Bronchial epithelial cell (primary cell): ENCODE data around the gene TTLL9. TPM values are rescaled to one million over a fixed set of nuclear protein-coding genes. Genes with fewer than 3 reads are reported as not detected.

Experiments used
- DNase-seq: peaks from one replicate; pipeline ENCODE4 v3.0.0-alpha.2; 2010; ENCODE audit warnings: low read depth
- FAIRE-seq: peaks from 2 replicates; lab custom pipeline; 2011; peaks lifted over from hg19 to GRCh38; lab: Jason Lieb, UNC
- H3K27me3 ChIP-seq: 2 replicates; pipeline ENCODE4 v1.5.1; 2011; ENCODE audit warnings: low read length; ENCODE audit not compliant: control insufficient read depth, insufficient read depth
- H3K36me3 ChIP-seq: 2 replicates; pipeline ENCODE4 v1.5.1; 2011; ENCODE audit warnings: low read length; ENCODE audit not compliant: control insufficient read depth, insufficient read depth
- H3K4me3 ChIP-seq: 2 replicates; pipeline ENCODE4 v1.5.1; 2011; ENCODE audit warnings: mild to moderate bottlenecking, low read depth, low read length, control low read depth
- CTCF ChIP-seq: IDR thresholded peaks from 2 replicates; pipeline ENCODE4 v1.5.1; 2011; ENCODE audit warnings: mild to moderate bottlenecking, moderate library complexity, low read length, control low read depth, inconsistent platforms; ENCODE audit not compliant: insufficient read depth, severe bottlenecking
- total RNA-seq: library from RNA; depleted of rRNA; stranded (reverse); fragments of >200 nt; gene quantifications from 2 replicates; pipeline ENCODE4 v1.2.1, GENCODE V29; 2014

Gene TTLL9
- total RNA-seq, 1 donor from 2014 or later: not detected

DNA sequence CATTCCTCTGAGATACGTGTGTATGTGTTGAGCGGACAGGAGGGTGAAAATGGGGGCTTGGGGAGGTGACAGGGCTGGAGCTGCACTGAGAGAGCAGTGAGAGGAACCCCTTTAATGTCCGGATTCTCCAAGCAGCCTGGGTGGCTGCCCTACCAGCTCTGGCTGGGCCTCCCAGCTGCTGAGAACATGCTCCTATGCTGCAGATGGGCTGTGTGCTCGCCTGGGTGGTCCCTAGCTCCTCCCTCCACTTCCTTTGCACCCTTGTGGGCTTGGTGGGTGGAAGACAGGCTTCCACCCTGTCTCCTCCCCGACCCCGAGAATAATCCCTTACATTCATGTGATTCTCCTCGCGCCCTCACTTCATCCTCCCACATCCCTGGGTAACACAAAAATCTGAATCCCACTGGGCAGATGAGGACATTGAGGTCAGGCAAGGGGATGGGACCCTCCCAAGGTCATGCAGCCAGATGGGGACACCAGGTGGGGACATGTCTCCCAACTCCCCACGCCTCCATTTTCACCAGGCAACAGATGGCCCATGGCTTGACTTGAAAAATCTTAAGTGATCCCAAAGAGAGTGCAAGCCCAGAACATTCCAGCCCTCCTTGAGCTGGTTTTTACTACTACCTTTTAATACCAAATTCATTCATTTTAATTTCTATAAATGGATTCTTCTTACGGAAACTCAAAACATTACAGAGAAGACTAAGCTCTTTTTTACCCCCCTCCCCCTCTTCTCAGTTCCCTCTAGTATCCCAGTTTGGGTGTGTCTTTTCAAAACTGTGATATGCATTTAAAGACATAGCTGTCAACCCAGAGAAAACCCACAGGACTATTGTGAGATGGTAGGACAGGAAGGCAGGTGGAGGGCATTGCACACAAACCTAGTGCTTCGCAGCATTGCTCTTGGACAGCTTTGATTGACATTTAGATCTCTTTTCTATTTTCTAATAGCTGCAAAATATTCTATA is 86.4 kb downstream of the TTLL9 start:
- H3K27me3 ChIP-seq: peaks cover 2% of the 10 kb centered on the region
- FAIRE-seq: no peak
- H3K4me3 ChIP-seq: no peak overlapping the region

GRCh38 chr20:31962761-31963160 is 92.3 kb downstream of the TTLL9 start:
- FAIRE-seq (no peak), DNase-seq (no peak)
- no peaks in the 10 kb centered on the region for H3K36me3 ChIP-seq
- TF ChIP-seq CTCF: no peak
- H3K27me3 ChIP-seq: peaks cover 3% of the 10 kb centered on the region
- no peak overlapping the region for H3K4me3 ChIP-seq

More for the DNA sequence above, 86.4 kb downstream of the TTLL9 start:
- no peak for TF ChIP-seq CTCF
- no peaks in the 10 kb centered on the region for H3K36me3 ChIP-seq
- no peak for DNase-seq

- FAIRE-seq (no peak), DNase-seq (no peak)
- Histone ChIP-seq H3K36me3 (no peaks in the 10 kb centered on the region), H3K4me3 (no peak overlapping the region), H3K27me3 (peaks cover 3% of the 10 kb centered on the region)
- no peak for TF ChIP-seq CTCF
These were observed 93.5 kb downstream of the TTLL9 start for GRCh38 chr20:31963889-31964288.

- FAIRE-seq: no peak
- no peak for DNase-seq
- Histone ChIP-seq H3K27me3 (peaks cover 6% of the 10 kb centered on the region), H3K4me3 (no peak overlapping the region), H3K36me3 (no peaks in the 10 kb centered on the region)
- no peak for TF ChIP-seq CTCF
These were observed 96.7 kb downstream of the TTLL9 start for GRCh38 chr20:31966991-31967655.

DNA sequence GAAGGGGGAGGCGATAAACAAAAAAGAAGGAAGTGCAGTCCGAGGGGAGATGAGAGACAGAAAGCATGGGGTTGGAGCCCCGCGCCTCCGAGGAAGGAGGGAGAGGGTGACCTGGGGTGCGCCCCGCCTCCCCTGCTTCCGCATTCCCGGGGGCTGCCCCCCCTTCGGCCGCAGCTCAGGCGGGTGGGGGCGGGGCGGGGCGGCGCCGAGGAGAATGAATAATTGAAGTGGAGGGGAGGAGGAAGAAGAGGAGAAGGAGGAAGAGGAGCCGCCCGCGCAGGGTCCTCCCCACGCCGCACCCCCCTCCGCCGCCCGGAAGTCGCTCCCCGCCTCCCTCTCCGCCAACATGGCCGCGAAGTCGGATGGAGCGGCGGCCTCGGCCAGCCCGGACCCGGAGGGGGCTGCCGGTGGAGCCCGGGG is 97.4 kb downstream of the TTLL9 start, which contains the start of gene XKR7:
Gene XKR7, plus strand, starts transcription at position 322 of the 420 bp plus-strand sequence. Its CDS starts 25 bp downstream, at position 347.
- H3K27me3 ChIP-seq: peaks cover 6% of the 10 kb centered on the region
- FAIRE-seq: no peak

More for the DNA sequence above, 97.4 kb downstream of the TTLL9 start, which contains the start of gene XKR7:
- H3K36me3 ChIP-seq: no peaks in the 10 kb centered on the region
- DNase-seq: no peak
- TF ChIP-seq CTCF: no peak
- H3K4me3 ChIP-seq: no peak within 1 kb of the TSS
